GM13977 (cell line): ENCODE results near the gene TKTL1.

Source experiments
- DNase-seq: peaks from one replicate; pipeline ENCODE4 v3.0.0; 2012; ENCODE audit warnings: low spot score
- in situ Hi-C: fragments of 300-500 bp; cut with MboI; formaldehyde crosslinking; loops from one replicate; pipeline ENCODE4 v1.12.0; 2022; ENCODE audit warnings: low sequenced_read_pairs, low pct_unique_long_range_greater_than_20kb, mixed read lengths, inconsistent platforms; ENCODE audit not compliant: unreplicated experiment
- TF ChIP-seq, protein P1 (sequence below): IDR thresholded peaks from 2 replicates; pipeline ENCODE4 v1.5.1; 2012; ENCODE audit warnings: mild to moderate bottlenecking, control low read depth; ENCODE audit not compliant: insufficient read depth; ENCODE audit errors: extremely low read depth, missing control alignments

The TKTL1 gene

DNA sequence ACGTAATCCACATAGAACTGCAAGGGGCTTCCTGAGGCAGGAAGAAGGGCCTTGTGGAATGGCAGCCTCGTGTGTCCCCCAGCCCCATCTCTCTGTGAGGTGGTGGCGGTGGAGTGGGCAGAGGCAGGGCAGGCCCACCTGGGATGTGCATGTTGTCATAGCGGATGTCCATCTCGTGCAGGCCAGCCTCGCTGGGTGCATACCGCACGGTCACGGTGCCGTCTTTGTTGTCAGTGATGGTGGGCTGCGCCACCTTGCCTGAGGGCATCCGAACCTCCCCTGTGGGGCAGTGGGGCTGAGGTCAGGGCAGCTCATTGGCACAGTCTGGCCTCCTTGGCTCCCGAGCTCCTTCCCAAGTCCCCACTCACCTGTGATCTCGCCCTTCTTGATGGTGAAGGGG, 58.4 kb downstream of the TKTL1 start:
- in situ Hi-C loops, result no loop called here
- TF ChIP-seq, protein P1, sequence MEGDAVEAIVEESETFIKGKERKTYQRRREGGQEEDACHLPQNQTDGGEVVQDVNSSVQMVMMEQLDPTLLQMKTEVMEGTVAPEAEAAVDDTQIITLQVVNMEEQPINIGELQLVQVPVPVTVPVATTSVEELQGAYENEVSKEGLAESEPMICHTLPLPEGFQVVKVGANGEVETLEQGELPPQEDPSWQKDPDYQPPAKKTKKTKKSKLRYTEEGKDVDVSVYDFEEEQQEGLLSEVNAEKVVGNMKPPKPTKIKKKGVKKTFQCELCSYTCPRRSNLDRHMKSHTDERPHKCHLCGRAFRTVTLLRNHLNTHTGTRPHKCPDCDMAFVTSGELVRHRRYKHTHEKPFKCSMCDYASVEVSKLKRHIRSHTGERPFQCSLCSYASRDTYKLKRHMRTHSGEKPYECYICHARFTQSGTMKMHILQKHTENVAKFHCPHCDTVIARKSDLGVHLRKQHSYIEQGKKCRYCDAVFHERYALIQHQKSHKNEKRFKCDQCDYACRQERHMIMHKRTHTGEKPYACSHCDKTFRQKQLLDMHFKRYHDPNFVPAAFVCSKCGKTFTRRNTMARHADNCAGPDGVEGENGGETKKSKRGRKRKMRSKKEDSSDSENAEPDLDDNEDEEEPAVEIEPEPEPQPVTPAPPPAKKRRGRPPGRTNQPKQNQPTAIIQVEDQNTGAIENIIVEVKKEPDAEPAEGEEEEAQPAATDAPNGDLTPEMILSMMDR, result no peak
- no peak for DNase-seq

DNA sequence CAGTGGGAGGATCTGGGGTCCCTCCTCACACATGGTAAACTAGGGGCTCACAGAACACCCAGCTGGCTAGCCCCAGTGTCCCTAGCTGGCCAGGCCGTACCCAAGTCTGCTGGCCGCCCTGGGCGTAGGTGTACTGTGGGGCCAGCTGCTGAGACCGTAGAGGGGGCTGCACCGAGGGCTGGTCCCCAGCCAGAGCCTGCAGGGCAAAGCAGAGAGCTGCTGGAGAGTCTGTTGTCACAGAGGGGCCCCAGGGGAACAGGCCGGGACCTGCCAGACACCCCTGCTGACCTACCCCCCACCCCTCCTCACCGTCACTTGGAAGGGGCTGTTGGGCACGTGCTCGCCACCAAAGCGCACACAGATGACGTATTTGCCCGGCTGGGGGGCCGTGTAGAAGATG, 58.9 kb downstream of the TKTL1 start:
- in situ Hi-C loops, result no loop called here
- DNase-seq, result no peak

DNA sequence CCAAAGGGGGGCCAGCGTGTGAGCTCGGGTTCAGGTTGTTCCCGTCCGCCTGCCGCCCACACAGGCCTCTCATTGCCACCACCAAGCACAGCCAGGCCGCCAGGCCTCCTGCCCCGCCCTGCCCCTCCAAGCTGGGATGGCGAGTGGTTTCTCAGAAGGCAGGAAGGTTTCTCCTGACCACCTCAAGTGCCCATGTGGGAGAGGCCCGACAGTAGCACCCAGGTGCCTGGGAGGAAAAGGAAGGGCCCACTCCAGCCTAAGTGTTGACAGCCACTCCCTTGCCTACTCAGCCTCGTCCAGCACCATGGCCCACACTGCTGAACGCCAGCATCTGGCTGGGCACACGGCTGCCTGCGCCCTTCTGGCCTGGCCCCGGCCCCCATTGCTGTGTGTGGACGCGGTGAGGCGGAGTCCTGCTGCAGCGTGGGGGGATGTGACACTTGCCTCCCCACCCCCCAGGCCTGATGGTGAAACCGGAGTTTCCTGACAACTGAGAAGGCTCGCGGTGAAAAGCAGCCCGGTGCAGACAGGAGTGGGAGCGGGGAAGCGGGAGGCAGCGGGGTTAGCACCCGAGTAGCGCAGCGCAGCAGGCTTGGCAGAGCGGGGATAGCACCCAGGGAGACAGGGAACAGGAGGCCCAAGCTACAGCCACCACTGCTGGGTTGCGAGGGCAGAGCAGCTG, 59.6 kb downstream of the TKTL1 start:
- TF ChIP-seq, protein P1, result no peak
- in situ Hi-C loops, result no loop called here
- no peak for DNase-seq

More for the DNA sequence above, 58.9 kb downstream of the TKTL1 start:
- TF ChIP-seq, protein P1, result no peak

DNA sequence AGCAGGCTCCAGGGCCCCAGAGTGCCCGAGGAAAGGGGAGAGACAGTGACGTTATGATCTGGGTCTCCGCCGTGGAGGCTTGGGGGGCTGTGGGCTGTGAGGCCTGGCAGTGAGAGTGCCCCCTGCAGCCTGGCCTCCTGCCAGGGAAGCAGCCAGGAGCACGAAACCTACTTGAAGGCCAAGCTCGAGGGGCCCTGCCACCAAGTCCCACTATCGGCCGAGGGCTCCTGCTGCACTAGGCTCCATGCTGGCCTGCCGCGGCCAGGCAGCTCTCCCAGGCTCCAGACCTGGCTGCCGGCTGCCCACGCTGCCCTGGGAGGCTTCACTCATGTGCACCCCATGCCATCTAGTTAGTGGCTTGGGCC, 60.2 kb downstream of the TKTL1 start:
- DNase-seq, result no peak
- in situ Hi-C loops, result no loop called here
- TF ChIP-seq, protein P1, result no peak

DNA sequence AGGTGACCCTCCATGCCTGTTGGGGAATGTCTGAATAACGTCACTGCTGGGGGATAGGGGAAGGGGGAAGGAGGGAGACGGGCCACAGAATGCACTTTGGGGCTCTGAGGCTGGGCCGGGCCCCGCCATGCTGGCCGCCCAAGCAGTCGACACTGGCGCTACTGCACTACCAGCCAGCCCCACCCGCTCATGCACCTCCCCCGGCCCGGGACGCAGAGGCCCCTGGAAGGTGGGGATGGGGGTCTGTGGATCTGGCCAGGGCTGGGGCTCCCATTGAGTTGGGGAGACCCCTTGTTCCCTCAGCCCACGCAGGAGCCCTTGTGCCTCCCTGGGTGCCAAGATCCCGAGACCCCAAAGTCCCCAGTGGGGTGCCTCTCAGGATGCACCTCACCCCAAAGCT, 61.0 kb downstream of the TKTL1 start:
- DNase-seq, result no peak
- TF ChIP-seq, protein P1, result no peak
- in situ Hi-C loops, result no loop called here

DNA sequence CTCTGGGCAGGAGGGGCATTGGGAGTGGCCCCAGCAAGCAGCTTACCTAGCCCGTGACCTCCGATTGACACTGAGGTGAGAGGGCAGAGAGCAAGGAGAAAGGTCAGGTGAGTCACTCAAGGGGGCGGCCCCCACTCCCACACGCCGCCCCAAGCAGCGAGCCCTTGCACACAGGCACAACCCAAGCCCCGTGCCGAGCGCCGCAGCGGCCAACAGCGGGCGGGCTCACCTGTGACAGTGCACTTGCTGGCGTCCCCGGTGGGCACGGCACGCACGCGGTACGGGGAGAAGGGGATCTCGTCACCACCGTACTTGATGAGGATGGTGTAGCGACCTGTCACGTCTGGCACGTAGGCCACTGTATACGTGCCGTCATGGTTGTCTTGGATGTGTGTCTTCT, 61.6 kb downstream of the TKTL1 start:
- DNase-seq, result no peak
- in situ Hi-C loops, result no loop called here
- TF ChIP-seq, protein P1, result no peak
